Adrenal gland (tissue), 12 donors: ENCODE data around the gene CCL1. TPM values are rescaled to one million over a fixed set of nuclear protein-coding genes. Genes with fewer than 3 reads are reported as not detected.
A peak's percentile ranks its signal among the peaks of the same experiment; 100 is the strongest.
"Not testable (repeated sequence)": the region's sequence is repeated elsewhere in the genome, so short reads cannot be mapped to it uniquely, and the experiment has no call there.

Source experiments
- DNase-seq, 7 donors: peaks; one replicate each; pipeline ENCODE4 v3.0.0-alpha.2; 2019 to 2020
- H3K27ac ChIP-seq, 5 donors: fragments of 200-600 bp; sonication (generic) in 4 of 5; 1 replicate in 3 of 5; 2 replicates in 2 of 5; pipeline versions ENCODE4 v1.5.1 to v1.8.0; 2016 to 2020; ENCODE audit warnings: mild to moderate bottlenecking in 1 of 5
- H3K27me3 ChIP-seq: fragments of 200-600 bp; 2 replicates; pipeline ENCODE4 v1.8.0; 2021
- H3K36me3 ChIP-seq, 2 donors: fragments of 200-600 bp; replicated peaks in 1 of 2; 1 replicate in 1 of 2; 2 replicates in 1 of 2; pipeline versions ENCODE4 v1.5.1 to v1.8.0; 2018 to 2022
- H3K4me1 ChIP-seq, 2 donors: fragments of 200-600 bp; replicated peaks in 1 of 2; 1 replicate in 1 of 2; 2 replicates in 1 of 2; pipeline versions ENCODE4 v1.5.1 to v1.8.0; 2018 to 2021
- H3K4me3 ChIP-seq, 4 donors: fragments of 200-600 bp; sonication (generic) in 3 of 4; one replicate each; pipeline ENCODE4 v1.5.1; 2016 to 2018
- H3K9me3 ChIP-seq, 3 donors: fragments of 200-600 bp; sonication (generic) in 1 of 3; replicated peaks in 1 of 3; 1 replicate in 2 of 3; 2 replicates in 1 of 3; pipeline versions ENCODE4 v1.5.1 to v1.8.0; 2016 to 2021
- POLR2A ChIP-seq, 2 donors: fragments of 450-650 bp; IDR thresholded peaks; one replicate each; pipeline ENCODE4 v1.6.1; 2017; ENCODE audit warnings: antibody characterized with exemption in 2 of 2, mild to moderate bottlenecking in 2 of 2, moderate library complexity in 1 of 2
- WGBS, 4 donors: extraction: QIAGEN DNeasy Blood & Tissue Kit in 2 of 4; methylation state at CpG; one replicate each; pipeline versions ENCODE4 v1.1.5 to v1.1.7; 2013 to 2017; 5-methylcytosine and 5-hydroxymethylcytosine counted together
- intact Hi-C, 2 donors: fragments of 100-400 bp; cut with DNase I; formaldehyde crosslinking; loops; one replicate each; pipeline versions ENCODE4 v1.14.1 to v1.15.0; 2022 to 2023
- polyA plus RNA-seq, 3 donors: library from polyadenylated mRNA; stranded (reverse); fragments of 200-250 nt in 2 of 3; fragments of 350-450 nt in 1 of 3; fragmentation: Illumina TruSeq in 1 of 3; extraction: RNeasy Lipid Tissue Mini Kit (QIAGEN cat#74804) in 1 of 3; gene quantifications; one replicate each; pipeline ENCODE4 v1.2.3, GENCODE V29; 2013 to 2014
- total RNA-seq, 9 donors: library from RNA; depleted of rRNA in 4 of 9; stranded (reverse); fragments of >200 nt in 4 of 9; fragments of 120-200 nt in 1 of 9; fragmentation: NEBNext Ultra II Directional in 1 of 9; extraction: Animal tissue kit (Norgen Biotek cat#: 25700) in 1 of 9; gene quantifications; one replicate each; pipeline versions ENCODE4 v1.1.0 to v1.2.4, GENCODE V29; 2013 to 2023
- TF ChIP-seq, protein P1 (sequence below), 6 experiments: fragments of 450-650 bp in 4 of 6; fragments of 200-600 bp in 2 of 6; sonication (generic) in 1 of 6; IDR thresholded peaks; 1 replicate in 5 of 6; 2 replicates in 1 of 6; pipeline versions ENCODE4 v1.5.1 to v1.8.0; 2016 to 2021; ENCODE audit warnings: antibody characterized with exemption in 6 of 6, mild to moderate bottlenecking in 2 of 6, moderate library complexity in 1 of 6
- donor health status: healthy with polysubstance abuse.
- donor health status: Bipolar disorder and iron deficiency.
- donor health status: DM: yes; HTN: yes; CAD: no.
- donor health status: DM: no; HTN: no; CAD: no.
- donor health status: DM: no; HTN: no; CAD: no.
- donor health status: DM: yes; HTN: yes; CAD: no.

The CCL1 gene
- total and polyA plus RNA-seq, 12 donors, result not detected

DNA sequence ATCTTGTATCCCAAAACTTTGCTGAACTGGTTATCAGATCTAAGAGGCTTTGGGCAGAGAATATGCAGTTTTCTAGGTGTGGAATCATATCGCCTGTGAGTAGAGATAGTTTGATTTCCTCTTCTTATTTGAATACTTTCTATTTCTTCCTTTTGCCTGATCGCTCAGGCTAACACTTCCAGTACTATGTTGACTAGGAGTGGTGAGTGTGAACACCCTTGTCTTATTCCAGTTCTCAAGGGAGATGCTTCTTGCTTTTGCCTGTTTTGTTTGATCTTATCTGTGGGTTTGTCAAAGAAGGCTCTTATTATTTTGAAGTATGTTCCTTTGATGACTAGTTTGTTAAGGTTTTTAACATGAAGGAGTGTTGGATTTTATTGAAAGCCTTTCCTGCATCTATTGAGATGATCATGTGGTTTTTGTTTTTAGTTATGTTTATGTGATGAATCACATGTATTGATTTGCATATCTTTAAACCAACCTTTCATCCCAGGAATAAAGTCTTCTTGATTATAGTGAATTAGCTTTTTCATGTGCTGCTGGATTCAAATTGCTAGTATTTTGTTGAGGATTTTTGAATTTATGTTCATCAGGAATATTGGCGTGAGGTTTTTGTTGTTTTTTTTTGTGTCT, 23.8 kb downstream of the CCL1 start:
- 74 to 85% (median 81%) methylated on average over 3 of the region's 3 CpGs for WGBS, 4 donors
- no peak for DNase-seq
- H3K4me3 ChIP-seq, result no peak overlapping the region
- no peak for TF ChIP-seq POLR2A (IDR thresholded peaks at IDR 0.05)
- TF ChIP-seq, protein P1, sequence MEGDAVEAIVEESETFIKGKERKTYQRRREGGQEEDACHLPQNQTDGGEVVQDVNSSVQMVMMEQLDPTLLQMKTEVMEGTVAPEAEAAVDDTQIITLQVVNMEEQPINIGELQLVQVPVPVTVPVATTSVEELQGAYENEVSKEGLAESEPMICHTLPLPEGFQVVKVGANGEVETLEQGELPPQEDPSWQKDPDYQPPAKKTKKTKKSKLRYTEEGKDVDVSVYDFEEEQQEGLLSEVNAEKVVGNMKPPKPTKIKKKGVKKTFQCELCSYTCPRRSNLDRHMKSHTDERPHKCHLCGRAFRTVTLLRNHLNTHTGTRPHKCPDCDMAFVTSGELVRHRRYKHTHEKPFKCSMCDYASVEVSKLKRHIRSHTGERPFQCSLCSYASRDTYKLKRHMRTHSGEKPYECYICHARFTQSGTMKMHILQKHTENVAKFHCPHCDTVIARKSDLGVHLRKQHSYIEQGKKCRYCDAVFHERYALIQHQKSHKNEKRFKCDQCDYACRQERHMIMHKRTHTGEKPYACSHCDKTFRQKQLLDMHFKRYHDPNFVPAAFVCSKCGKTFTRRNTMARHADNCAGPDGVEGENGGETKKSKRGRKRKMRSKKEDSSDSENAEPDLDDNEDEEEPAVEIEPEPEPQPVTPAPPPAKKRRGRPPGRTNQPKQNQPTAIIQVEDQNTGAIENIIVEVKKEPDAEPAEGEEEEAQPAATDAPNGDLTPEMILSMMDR (IDR thresholded peaks at IDR 0.05), result no peak
- H3K9me3 ChIP-seq, result no peaks in the 10 kb centered on the region
- H3K27ac ChIP-seq, result no peak overlapping the region
- no peaks in the 10 kb centered on the region for H3K4me1 ChIP-seq
- H3K27me3 ChIP-seq, result peaks cover 5% of the 10 kb centered on the region
- H3K36me3 ChIP-seq, result no peaks in the 10 kb centered on the region
- intact Hi-C loops, result no loop called here

DNA sequence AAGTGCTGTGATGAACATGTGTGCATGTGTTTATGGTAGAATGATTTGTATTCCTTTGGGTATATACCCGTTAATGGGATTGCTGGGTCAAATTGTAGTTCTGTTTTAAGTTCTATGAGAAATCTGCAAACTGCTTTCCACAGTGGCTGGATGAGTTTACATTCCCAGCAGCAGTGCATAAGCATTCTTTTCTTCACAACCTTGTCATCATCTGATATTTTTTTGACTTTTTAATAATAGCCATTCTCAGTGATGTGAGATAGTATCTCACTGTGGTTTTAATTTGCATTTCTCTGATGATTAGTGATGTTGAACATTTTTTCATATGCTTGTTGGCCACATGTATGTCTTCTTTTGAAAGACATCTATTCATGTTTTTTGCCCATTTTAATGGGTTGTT, 25.3 kb downstream of the CCL1 start:
- DNase-seq, result no peak
- intact Hi-C loops, result no loop called here
- no peaks in the 10 kb centered on the region for H3K9me3 ChIP-seq
- H3K36me3 ChIP-seq, result no peaks in the 10 kb centered on the region
- no peak for TF ChIP-seq POLR2A (IDR thresholded peaks at IDR 0.05)
- TF ChIP-seq, protein P1 (IDR thresholded peaks at IDR 0.05), result no peak
- WGBS, 4 donors, result 54 to 67% (median 57%) methylated on average over 1 of the region's 1 CpG
- H3K4me3 ChIP-seq, result no peak overlapping the region
- peaks cover 5% of the 10 kb centered on the region for H3K27me3 ChIP-seq
- H3K27ac ChIP-seq, result no peak overlapping the region
- H3K4me1 ChIP-seq, result no peaks in the 10 kb centered on the region

DNA sequence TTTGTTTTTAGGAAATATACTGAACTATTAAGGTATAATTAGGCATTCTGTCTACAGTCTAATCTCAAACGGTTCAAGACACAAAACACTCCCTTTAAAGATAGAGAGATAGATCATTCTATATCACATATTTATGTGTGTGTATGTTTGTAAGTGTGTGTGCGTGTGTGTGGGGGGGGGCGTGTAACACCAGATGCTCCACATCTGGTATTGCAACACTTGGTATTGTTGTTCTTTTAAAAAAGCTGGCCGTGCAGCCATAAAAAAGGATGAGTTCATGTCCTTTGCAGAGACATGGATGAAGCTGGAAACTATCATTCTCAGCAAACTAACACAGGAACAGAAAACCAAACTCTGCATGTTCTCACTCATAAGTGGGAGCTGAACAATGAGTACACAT, 35.5 kb downstream of the CCL1 start:
- H3K9me3 ChIP-seq, DNase-seq, H3K27ac ChIP-seq, H3K36me3 ChIP-seq, H3K4me3 ChIP-seq, intact Hi-C loops, H3K4me1 ChIP-seq, H3K27me3 ChIP-seq: not testable (repeated sequence)
- 33 to 56% (median 45%) methylated on average over 4 of the region's 4 CpGs for WGBS, 4 donors

DNA sequence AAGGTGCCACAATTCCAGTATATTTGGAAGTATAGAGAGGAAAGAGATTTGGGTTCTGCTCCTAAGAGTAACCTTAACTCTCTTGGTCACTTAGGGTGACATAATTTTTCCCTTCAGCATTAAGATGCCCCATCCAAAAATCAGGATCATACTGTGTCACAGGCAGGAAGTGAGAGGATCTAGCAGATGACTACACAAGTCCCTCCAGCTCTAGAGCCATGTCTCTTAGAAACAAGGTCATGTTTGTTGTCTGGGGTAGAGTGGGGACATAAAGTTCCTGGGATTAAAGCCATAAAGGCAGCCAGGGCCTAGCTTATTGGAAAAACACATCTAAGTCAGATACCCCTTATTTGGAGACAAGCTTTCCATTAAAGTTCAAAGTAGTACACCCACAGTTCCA, 41.1 kb downstream of the CCL1 start:
- TF ChIP-seq, protein P1 (IDR thresholded peaks at IDR 0.05), result no peak
- no peak for TF ChIP-seq POLR2A (IDR thresholded peaks at IDR 0.05)
- no peaks in the 10 kb centered on the region for H3K9me3 ChIP-seq
- H3K36me3 ChIP-seq, result no peaks in the 10 kb centered on the region
- H3K4me1 ChIP-seq, result peaks cover 0 to 7% of the 10 kb centered on the region in 2 donors
- H3K27ac ChIP-seq, result no peak overlapping the region
- intact Hi-C loops, result no loop called here
- H3K4me3 ChIP-seq, result no peak overlapping the region
- DNase-seq, result no peak
- peaks cover 3% of the 10 kb centered on the region for H3K27me3 ChIP-seq

DNA sequence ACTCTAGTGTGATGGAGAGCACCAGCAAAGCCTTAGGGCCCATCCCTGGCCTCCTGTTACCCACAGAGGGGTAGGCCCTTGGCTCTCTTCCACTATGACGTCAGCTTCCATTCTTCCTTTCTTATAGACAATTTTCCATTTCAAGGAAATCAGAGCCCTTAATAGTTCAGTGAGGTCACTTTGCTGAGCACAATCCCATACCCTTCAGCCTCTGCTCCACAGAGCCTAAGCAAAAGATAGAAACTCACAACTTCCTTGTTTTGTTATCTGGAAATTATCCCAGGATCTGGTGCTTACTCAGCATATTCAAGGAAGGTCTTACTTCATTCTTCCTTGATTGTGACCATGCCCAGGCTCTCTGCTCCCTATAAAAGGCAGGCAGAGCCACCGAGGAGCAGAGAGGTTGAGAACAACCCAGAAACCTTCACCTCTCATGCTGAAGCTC, 44.0 kb downstream of the CCL1 start, which contains the start of gene CCL8:
CCL8 (plus strand) TSS at position 397 of the 445 bp plus-strand sequence. CDS start 67 bp downstream, outside the sequence.
- no peaks in the 10 kb centered on the region for H3K27me3 ChIP-seq
- H3K27ac ChIP-seq, result peak within 1 kb of the TSS in 3 of 5 donors; percentile 35 to 52 (median 48)
- no peaks in the 10 kb centered on the region for H3K9me3 ChIP-seq
- no peak within 1 kb of the TSS for H3K4me3 ChIP-seq
- no peaks in the 10 kb centered on the region for H3K36me3 ChIP-seq
- 14 to 46% (median 35%) methylated on average over 2 of the region's 2 CpGs for WGBS, 4 donors
- DNase-seq, result peak in 1 of 7 donors; percentile 49
- intact Hi-C loops, result loop anchor here in 1 of 2 donors (5.0 kb wide), 1 partner anchor 67 kb away; no protein-coding TSS in a partner anchor
- peaks cover 0 to 12% of the 10 kb centered on the region in 2 donors for H3K4me1 ChIP-seq
- no peak for TF ChIP-seq POLR2A (IDR thresholded peaks at IDR 0.05)
